Brain microvascular endothelial cell (primary cell): ENCODE measurements around the gene SCD5.

ENCODE experiments used
- DNase-seq: peaks from one replicate; pipeline ENCODE4 v3.0.0-alpha.2; 2020
- H3K27ac ChIP-seq: fragments of 250-450 bp; sonication (Bioruptor Pico); 2 replicates; pipeline ENCODE4 v1.5.1; 2020; ENCODE audit warnings: mild to moderate bottlenecking, moderate library complexity
- H3K27me3 ChIP-seq: fragments of 250-450 bp; sonication (Bioruptor Pico); replicated peaks from 2 replicates; pipeline ENCODE4 v1.5.1; 2020; ENCODE audit warnings: mild to moderate bottlenecking
- H3K36me3 ChIP-seq: fragments of 250-450 bp; sonication (Bioruptor Pico); replicated peaks from 2 replicates; pipeline ENCODE4 v1.5.1; 2020; ENCODE audit warnings: mild to moderate bottlenecking
- H3K4me3 ChIP-seq: 2 replicates; pipeline ENCODE4 v1.5.1; 2011; ENCODE audit warnings: low read depth, mild to moderate bottlenecking, control low read depth, low read length, moderate library complexity
- CTCF ChIP-seq: IDR thresholded peaks from 2 replicates; pipeline ENCODE4 v1.5.1; 2011; ENCODE audit warnings: low read depth, mild to moderate bottlenecking, moderate library complexity, low read length, control low read depth, inconsistent platforms; ENCODE audit errors: missing control alignments
- in situ Hi-C: cut with HindIII; loops from 2 replicates; pipeline ENCODE4 v1.10.0; 2017; ENCODE audit warnings: low sequenced_read_pairs, low pct_ligation_motif_present

The SCD5 gene

GRCh38 chr4:82614838-82615449 is 183.7 kb downstream of the SCD5 start:
- no peaks in the 10 kb centered on the region for H3K36me3 ChIP-seq
- DNase-seq, result no peak
- in situ Hi-C loops, result no loop called here
- no peak overlapping the region for H3K4me3 ChIP-seq
- no peaks in the 10 kb centered on the region for H3K27me3 ChIP-seq
- TF ChIP-seq CTCF, result no peak
- H3K27ac ChIP-seq, result no peak overlapping the region

GRCh38 chr4:82613121-82613520 is 185.5 kb downstream of the SCD5 start:
- no peak for DNase-seq
- Histone ChIP-seq H3K27ac (no peak overlapping the region), H3K27me3 (no peaks in the 10 kb centered on the region), H3K4me3 (no peak overlapping the region), H3K36me3 (no peaks in the 10 kb centered on the region)
- in situ Hi-C loops, result no loop called here
- TF ChIP-seq CTCF, result no peak

- Histone ChIP-seq H3K4me3 (no peak overlapping the region), H3K36me3 (no peaks in the 10 kb centered on the region), H3K27me3 (no peaks in the 10 kb centered on the region), H3K27ac (no peak overlapping the region)
- TF ChIP-seq CTCF, result no peak
- no peak for DNase-seq
- in situ Hi-C loops, result no loop called here
Observed at GRCh38 chr4:82611982-82612381, 186.6 kb downstream of the SCD5 start.

GRCh38 chr4:82611527-82611926 is 187.1 kb downstream of the SCD5 start:
- in situ Hi-C loops, result no loop called here
- no peaks in the 10 kb centered on the region for H3K27me3 ChIP-seq
- no peak for DNase-seq
- H3K4me3 ChIP-seq, result no peak overlapping the region
- H3K27ac ChIP-seq, result no peak overlapping the region
- no peak for TF ChIP-seq CTCF
- H3K36me3 ChIP-seq, result no peaks in the 10 kb centered on the region

- H3K27me3 ChIP-seq, result no peaks in the 10 kb centered on the region
- no peaks in the 10 kb centered on the region for H3K36me3 ChIP-seq
- in situ Hi-C loops, result no loop called here
- DNase-seq, result no peak
- H3K27ac ChIP-seq, result no peak overlapping the region
- H3K4me3 ChIP-seq, result no peak overlapping the region
- no peak for TF ChIP-seq CTCF
Observed at GRCh38 chr4:82610041-82610440, 188.6 kb downstream of the SCD5 start.

- Histone ChIP-seq H3K36me3 (no peaks in the 10 kb centered on the region), H3K27ac (no peak overlapping the region), H3K4me3 (no peak overlapping the region), H3K27me3 (no peaks in the 10 kb centered on the region)
- in situ Hi-C loops, result no loop called here
- no peak for DNase-seq
- no peak for TF ChIP-seq CTCF
Observed at GRCh38 chr4:82606622-82607021, 192.0 kb downstream of the SCD5 start.
